Progenitor cell of endocrine pancreas (in vitro differentiated cells): ENCODE data around the gene CAVIN2. TPM values are rescaled to one million over a fixed set of nuclear protein-coding genes. Genes with fewer than 3 reads are reported as not detected.
A peak's percentile ranks its signal among the peaks of the same experiment; 100 is the strongest.

Experiments used
- DNase-seq: peaks from one replicate; pipeline ENCODE4 v3.0.0; 2021; ENCODE audit warnings: low spot score; ENCODE audit not compliant: unreplicated experiment
- H3K27ac Mint-ChIP-seq: 2 replicates; pipeline ENCODE4 v1.8.0; 2021; ENCODE audit warnings: mild to moderate bottlenecking, moderate library complexity, mixed read lengths
- H3K27me3 Mint-ChIP-seq: 2 replicates; pipeline ENCODE4 v1.8.0; 2021; ENCODE audit warnings: mixed read lengths
- H3K36me3 Mint-ChIP-seq: 2 replicates; pipeline ENCODE4 v1.8.0; 2022; ENCODE audit warnings: mixed read lengths; ENCODE audit not compliant: insufficient read depth
- H3K4me1 Mint-ChIP-seq: 2 replicates; pipeline ENCODE4 v1.8.0; 2021; ENCODE audit warnings: low read depth, mixed read lengths
- H3K4me3 Mint-ChIP-seq: 2 replicates; pipeline ENCODE4 v1.8.0; 2021; ENCODE audit warnings: low read depth, mild to moderate bottlenecking, moderate library complexity, mixed read lengths
- H3K9me3 Mint-ChIP-seq: 2 replicates; pipeline ENCODE4 v1.8.0; 2021; ENCODE audit warnings: low read depth, mixed read lengths
- CTCF ChIP-seq: fragments of 200-600 bp; sonication (generic); IDR thresholded peaks from one replicate; pipeline ENCODE4 v1.5.0; 2021; ENCODE audit warnings: antibody characterized with exemption, mild to moderate bottlenecking; ENCODE audit not compliant: unreplicated experiment
- total RNA-seq: library from RNA; stranded (reverse); gene quantifications from 2 replicates; pipeline ENCODE4 v1.2.1, GENCODE V29; 2021

Gene CAVIN2
- total RNA-seq, 1 donor from 2014 or later: 0.17 TPM

- Mint-ChIP-seq H3K9me3 (peaks cover 4% of the 10 kb centered on the region), H3K27ac (no peak overlapping the region), H3K4me3 (no peak overlapping the region), H3K4me1 (peaks cover 18% of the 10 kb centered on the region), H3K36me3 (peaks cover 2% of the 10 kb centered on the region), H3K27me3 (no peaks in the 10 kb centered on the region)
- DNase-seq: no peak
- no peak for TF ChIP-seq CTCF
These were observed 22.9 kb upstream of the CAVIN2 start for GRCh38 chr2:191869781-191870180.

DNA sequence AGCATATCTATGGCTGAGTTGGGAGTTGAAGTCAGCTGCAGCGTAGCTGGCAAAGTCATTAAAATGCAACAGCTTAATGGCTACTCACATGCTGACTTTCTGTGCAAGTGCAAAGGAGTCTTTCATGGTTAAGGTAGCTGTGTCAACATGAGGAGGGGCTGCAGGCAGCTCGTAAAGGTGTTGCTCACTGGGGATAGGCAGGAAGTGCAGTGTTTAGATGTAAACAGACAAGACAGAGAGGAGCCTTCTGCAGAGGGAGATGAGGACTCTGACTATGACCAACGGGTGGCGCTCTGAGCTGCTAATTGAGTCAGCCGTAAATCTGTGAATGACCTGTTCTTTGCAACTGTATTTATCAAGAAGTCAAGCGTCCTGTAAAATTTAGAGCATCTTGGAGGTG is 22.3 kb upstream of the CAVIN2 start:
- H3K4me3 Mint-ChIP-seq: no peak overlapping the region
- peaks cover 22% of the 10 kb centered on the region for H3K4me1 Mint-ChIP-seq
- peak; percentile 58 for TF ChIP-seq CTCF
- no peaks in the 10 kb centered on the region for H3K27me3 Mint-ChIP-seq
- H3K9me3 Mint-ChIP-seq: peaks cover 7% of the 10 kb centered on the region
- DNase-seq: no peak
- peaks cover 2% of the 10 kb centered on the region for H3K36me3 Mint-ChIP-seq
- H3K27ac Mint-ChIP-seq: no peak overlapping the region

GRCh38 chr2:191867507-191867847 is 20.6 kb upstream of the CAVIN2 start:
- Mint-ChIP-seq H3K4me3 (no peak overlapping the region), H3K4me1 (peaks cover 25% of the 10 kb centered on the region), H3K9me3 (peaks cover 7% of the 10 kb centered on the region), H3K36me3 (peaks cover 2% of the 10 kb centered on the region), H3K27me3 (no peaks in the 10 kb centered on the region), H3K27ac (peak overlapping the region; percentile 90)
- TF ChIP-seq CTCF: no peak
- no peak for DNase-seq

DNA sequence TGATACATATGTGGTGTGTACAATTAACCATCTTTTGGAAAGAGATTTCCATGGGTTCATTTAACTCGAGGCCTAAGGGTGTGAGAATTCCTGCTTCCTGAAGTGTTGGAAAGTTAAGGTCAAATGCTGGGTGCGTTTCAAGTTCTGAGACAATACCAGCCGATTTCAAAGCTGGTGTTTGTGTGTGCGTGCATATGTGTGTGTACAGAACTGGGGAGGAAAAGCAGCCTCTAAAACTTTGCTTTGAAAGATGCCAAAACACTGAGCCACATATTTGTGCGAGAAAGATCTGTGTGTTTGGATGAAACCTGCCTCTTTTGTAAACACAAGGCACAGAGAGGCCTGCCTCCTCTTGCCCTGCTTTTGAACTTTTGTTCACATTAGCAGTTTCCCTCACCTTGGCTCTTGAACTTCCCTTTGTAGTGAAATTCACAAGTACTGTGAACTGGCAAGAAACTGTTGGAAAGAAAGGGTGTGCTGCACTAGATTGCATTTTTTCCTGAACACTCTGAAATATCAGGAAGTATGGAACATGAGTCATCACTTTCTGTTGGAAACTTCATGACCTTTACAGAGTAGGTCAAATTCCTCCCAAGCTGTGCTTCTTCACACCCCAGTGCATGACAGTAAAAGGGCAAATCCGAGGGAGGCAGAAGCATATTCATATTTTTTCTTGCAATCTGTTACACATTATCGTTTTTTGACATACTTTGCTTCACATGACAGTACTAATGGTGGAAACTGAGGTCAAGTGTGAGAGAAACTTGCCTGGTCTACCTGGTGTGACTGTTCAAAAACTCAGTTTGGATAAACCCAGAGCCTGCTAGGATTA is 20.0 kb upstream of the CAVIN2 start:
- Mint-ChIP-seq H3K4me1 (peaks cover 25% of the 10 kb centered on the region), H3K9me3 (peaks cover 7% of the 10 kb centered on the region), H3K27me3 (no peaks in the 10 kb centered on the region), H3K36me3 (peaks cover 2% of the 10 kb centered on the region), H3K27ac (peak overlapping the region; percentile 90), H3K4me3 (no peak overlapping the region)
- no peak for DNase-seq
- no peak for TF ChIP-seq CTCF

- Mint-ChIP-seq H3K27ac (peak overlapping the region; percentile 17), H3K36me3 (peaks cover 2% of the 10 kb centered on the region), H3K9me3 (peaks cover 7% of the 10 kb centered on the region), H3K4me1 (peaks cover 28% of the 10 kb centered on the region), H3K27me3 (no peaks in the 10 kb centered on the region), H3K4me3 (no peak overlapping the region)
- no peak for DNase-seq
- no peak for TF ChIP-seq CTCF
These were observed 19.3 kb upstream of the CAVIN2 start for GRCh38 chr2:191866195-191866594.
